ENCODE measurements around the gene NAA30. TPM values are rescaled to one million over a fixed set of nuclear protein-coding genes. Genes with fewer than 3 reads are reported as not detected.

NAA30 gene
- total RNA-seq, 4 donors from 2014 or later: 11.4 to 16.6 (median 13.1) TPM

Other genes with a start within 250 kb of the NAA30 start
- 10 to 100 TPM; 43.5 to 58.6 (median 47.4) TPM for gene EXOC5, start 121.7 kb upstream of the NAA30 start, total RNA-seq
- 10 to 100 TPM; 11.6 to 18.3 (median 13.1) TPM for gene AP5M1, start 121.6 kb upstream of the NAA30 start, total RNA-seq
- gene CCDC198, start 103.3 kb downstream of the NAA30 start, total RNA-seq: 1 to 10 TPM in 1 of 4 donors, not detected in 3; 1.5 TPM

Data from tibial nerve (tissue), 4 donors.